Measurements from ENCODE around the gene RABGAP1L.

The RABGAP1L gene

DNA sequence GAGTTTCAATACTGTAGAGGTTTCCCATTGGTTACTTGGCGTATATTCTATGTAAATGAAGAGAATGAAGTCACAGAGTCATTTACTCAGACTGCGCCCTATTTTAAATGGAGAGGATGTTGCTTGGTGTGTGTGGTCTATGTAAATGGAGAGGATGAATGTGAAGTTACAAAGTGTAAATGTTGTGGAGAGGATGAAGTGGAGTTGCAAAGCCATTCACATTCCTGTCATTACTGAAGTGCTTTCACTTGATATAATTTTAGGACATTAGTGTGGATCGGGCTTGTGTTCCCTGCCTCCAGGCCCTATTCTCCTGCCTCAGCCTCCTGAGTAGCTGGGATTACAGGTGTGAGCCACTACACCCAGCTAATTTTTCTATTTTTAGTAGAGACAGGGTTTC is 741.0 kb downstream of the RABGAP1L start:
- no peak for DNase-seq

GRCh38 chr1:174902531-174903099 is 743.3 kb downstream of the RABGAP1L start:
- no peak for DNase-seq

GRCh38 chr1:174911606-174912005 is 752.3 kb downstream of the RABGAP1L start:
- no peak for DNase-seq

GRCh38 chr1:174912264-174912663 is 752.9 kb downstream of the RABGAP1L start:
- no peak for DNase-seq

GRCh38 chr1:174913225-174913903 is 754.0 kb downstream of the RABGAP1L start:
- DNase-seq: no peak

DNA sequence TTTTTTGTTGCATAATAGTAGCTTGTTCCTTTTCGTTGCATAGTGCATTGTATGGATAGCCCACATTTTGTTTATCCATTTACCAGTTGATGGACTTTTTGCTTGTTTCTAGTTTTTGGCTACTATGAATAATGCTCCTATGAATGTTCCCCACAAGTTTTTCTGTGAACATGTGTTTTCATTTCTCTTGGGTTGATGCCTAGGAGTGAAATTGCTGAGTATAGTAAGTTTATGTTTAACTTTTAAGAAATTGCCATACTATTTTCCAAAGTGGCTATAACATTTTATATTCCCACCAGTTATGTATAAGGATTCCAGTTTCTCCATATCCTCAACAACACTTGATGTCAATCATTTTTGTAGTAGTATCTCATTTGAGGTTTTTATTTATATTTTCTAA is 755.7 kb downstream of the RABGAP1L start:
- DNase-seq: no peak

DNA sequence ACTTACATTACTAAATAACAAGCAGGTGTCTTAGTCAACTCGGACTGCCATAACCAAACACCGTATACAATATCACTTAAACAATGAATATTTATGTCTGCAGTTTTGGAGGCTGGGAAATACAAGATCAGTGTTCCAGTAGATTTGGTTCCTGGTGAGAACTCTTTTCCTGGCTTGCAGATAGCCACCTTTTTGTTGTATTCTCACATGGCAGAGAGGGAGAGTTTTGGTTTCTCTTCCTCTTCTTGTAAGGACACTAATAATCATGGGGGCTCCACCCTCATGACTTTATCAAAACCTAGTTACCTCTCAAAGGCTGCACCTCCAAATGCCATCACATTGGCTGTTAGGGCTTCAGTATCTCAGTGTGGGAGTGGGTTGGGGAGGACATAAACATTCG is 757.5 kb downstream of the RABGAP1L start:
- DNase-seq: no peak

DNA sequence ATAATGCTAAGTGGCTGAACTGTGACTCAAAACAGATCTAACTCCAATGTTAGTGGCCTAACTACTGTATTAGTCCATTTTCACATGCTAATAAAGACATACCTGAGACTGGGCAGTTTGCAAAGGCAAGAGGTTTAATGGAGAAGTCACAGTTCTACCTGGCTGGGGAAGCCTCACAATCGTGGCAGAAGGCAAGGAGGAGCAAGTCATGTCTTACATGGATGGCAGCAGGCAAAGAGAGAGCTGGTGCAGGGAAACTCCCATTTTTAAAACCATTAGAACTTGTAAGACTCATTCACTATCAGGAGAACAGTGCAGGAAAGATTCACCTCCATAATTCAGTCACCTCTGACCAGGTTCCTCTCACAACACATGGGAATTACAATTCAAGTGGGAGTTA is 760.8 kb downstream of the RABGAP1L start:
- no peak for DNase-seq

DNA sequence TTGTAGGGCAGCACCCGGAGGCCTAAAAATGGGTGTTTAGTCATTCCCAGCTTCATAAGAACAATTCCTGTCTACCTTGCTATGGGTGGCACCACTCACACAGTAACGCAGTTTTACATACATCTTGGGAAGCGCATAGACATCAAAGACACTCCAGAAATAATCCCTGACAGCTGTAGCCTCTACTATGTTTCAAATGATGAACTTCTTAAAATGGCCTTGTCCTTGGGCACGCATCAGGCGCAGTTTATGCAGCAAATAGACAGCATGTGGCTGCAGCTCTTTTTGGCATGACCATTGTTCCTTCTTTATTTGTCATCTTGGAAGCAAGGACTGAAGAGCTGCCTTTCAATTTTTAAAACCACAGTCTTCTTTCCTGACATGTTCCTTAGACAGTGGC is 762.8 kb downstream of the RABGAP1L start:
- no peak for DNase-seq

DNA sequence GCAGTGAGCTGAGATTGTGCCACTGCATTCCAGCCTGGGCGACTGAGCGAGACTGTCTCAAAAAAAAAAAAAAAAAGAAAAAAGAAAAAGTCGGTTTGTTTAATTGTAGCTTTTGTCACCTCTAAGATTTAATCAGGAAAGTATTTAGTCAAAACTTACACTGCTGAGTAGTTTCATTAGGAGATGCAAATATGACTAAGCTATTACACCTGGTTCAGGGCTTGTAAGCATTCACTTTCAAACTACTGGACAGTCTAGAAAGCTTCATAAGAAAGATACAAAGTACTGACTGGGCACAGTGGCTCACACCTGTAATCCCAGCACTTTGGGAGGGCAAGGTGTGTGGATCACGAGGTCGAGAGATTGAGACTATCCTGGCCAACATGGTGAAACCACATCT is 764.5 kb downstream of the RABGAP1L start:
- no peak for DNase-seq

DNA sequence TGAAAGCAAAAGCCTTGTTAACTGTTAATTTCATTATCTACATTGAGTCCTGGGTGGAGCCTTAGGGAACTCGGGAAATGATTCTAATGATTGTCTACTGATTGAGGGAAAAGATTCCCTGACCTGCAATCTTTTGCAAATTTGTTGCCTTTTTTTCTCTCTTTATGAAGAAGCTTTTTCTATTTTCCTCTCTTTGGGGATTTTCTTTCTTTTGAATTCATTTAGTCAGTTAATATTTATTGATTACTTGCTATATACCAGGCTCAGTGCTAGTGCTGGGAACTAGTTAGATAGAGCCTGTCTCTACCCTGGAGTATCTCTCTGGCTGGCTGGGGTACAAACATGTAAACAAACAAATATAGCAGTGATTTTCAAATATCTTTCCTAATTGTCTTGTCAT is 769.2 kb downstream of the RABGAP1L start:
- DNase-seq: no peak

GRCh38 chr1:174931214-174931613 is 771.9 kb downstream of the RABGAP1L start:
- DNase-seq: no peak

GRCh38 chr1:174932587-174932986 is 773.3 kb downstream of the RABGAP1L start:
- no peak for DNase-seq

DNA sequence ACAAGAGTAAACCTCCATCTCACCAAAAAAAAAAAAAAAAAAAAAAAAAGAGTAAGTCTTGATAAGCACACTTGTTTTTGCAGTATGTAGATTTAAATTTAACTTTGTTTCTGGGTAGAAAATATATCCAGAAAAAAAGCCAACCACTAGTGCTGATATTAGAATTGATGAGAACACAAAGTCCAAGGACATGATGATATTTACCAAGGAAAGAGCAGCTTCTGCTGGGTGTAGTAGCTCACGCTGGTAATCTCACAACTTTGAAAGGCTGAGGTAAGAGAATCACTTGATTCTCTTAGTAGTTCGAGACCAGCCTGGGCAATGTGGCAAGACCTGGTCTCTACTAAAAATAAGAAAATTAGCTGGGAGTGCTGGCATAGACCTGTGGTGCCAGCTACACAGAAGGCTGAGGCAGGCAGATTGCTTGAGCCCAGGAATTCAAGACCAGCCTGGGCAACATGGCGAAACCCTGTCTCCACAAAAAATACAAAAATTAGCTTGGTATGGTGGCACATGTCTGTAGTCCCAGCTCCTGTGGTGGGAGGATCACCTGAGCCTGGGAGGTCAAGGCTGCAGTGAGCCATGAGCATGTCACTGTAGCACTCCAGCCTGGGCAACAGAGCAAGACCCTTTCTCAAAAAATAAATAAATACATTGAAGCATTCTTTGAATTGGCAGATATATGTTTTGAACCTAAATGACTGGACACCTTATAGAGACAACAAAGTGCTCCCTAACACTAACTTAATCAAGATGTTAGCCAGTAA is 776.8 kb downstream of the RABGAP1L start:
- no peak for DNase-seq

DNA sequence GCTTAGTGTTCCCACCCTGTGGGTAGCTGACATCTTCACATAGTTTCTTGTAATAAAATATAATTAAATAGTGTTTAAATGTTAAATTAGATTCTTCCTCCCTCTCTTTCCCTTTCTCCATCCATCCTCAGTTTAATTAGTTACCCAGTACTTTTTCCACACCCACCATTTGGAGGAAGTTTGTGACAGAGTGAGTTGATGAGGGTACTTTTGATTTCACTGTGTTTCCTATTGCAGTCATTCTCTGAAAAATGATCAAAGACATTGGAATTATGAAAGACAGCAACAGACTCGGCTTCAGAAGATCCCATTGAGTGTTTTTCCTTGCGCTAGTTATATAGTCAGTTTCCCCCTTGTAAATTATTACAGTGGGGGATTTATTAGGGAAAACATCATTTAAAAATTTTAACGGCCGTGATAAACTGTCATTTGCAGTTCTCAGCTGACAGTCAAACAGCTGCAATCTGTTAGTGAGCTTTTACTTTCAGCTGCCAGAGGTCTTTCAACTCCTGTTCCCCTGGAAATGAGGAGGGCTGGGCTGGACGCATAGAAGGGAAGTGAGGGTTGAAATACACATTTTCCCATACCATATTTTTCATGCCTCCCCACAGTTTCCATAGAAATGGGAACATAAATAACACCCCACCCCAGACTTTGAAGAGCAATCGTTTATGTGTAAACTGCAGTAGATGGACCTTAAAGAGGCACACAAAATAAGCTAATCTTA is 779.1 kb downstream of the RABGAP1L start:
- DNase-seq: no peak

- DNase-seq: no peak
Observed at GRCh38 chr1:174939775-174940545, 780.6 kb downstream of the RABGAP1L start.

DNA sequence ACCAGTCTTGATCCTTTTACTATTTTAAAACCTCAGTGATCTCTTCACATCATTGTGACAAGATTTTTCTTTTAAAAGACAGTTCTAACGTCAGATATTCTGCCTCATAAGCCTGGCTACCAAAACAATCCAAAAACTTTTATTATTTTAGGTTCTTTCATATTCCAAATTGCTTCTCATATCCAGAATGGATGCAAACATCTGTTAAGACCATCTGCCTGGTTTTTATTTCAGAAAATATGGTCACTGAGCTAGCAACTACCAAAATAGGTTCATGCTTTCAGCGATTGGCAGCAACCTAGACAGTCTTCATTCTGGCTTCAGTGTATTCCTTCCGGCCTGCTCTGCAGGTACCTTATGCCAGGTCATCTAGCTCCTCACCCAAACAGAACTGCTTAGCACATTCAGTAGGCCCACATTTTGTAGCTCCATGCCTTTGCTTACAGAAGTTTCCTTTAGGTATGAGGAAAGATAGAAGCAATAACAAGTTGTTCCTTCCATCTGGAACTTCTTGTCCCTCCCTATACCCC is 781.4 kb downstream of the RABGAP1L start:
- no peak for DNase-seq

GRCh38 chr1:174942547-174943255 is 783.4 kb downstream of the RABGAP1L start:
- no peak for DNase-seq

DNA sequence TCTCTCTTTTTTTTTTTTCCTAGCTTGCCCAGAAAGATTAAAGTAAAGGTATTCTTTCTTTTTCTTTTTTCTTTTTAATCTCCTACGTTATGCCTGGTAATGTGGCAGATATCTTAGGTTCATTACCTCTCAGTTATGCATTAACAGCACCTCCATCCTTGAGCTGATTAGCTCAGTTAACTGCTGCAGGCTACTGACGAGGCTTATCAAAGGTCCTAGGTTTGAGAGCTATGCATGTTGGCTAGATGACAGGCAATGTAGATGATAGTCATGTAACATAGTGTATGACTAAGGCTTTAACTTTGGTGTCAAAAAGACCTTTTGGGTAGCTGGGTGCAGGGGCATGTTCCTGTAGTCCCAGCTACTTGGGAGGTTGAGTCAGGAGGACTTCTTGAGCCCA is 786.7 kb downstream of the RABGAP1L start:
- no peak for DNase-seq

GRCh38 chr1:174949061-174949460 is 789.7 kb downstream of the RABGAP1L start:
- no peak for DNase-seq

DNA sequence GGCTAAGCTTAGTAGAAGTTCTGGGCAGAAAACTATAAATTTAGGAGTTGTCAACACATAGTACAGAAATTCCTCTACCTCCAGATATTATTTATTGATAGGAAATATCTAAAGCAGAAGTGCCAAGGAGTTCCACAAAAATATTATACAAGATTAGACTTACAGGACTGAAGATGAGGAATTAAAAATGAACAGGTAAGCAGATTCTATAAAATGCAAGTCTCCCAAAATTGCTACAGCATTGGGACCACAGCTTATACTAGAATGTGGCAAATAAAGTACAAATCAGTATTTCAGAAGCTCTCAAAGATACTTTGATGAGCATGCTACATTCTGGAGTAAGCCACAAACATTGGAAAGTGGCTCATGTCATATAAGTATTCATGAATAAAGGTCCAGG is 790.3 kb downstream of the RABGAP1L start:
- DNase-seq: no peak
